Urinary bladder (tissue), 4 donors: ENCODE data around the gene MDM1. TPM values are rescaled to one million over a fixed set of nuclear protein-coding genes. Genes with fewer than 3 reads are reported as not detected.

ENCODE experiments used
- DNase-seq: peaks from one replicate; pipeline ENCODE4 v3.0.0-alpha.2; 2015; ENCODE audit errors: extremely low spot score
- H3K27ac ChIP-seq: one replicate; pipeline ENCODE4 v1.5.1; 2013; ENCODE audit warnings: low read depth, mild to moderate bottlenecking, moderate library complexity
- H3K36me3 ChIP-seq: one replicate; pipeline ENCODE4 v1.6.1; 2013; ENCODE audit warnings: mild to moderate bottlenecking, moderate library complexity; ENCODE audit not compliant: insufficient read depth
- H3K4me1 ChIP-seq: one replicate; pipeline ENCODE4 v1.6.1; 2013; ENCODE audit warnings: mild to moderate bottlenecking, moderate library complexity; ENCODE audit not compliant: insufficient read depth
- H3K4me3 ChIP-seq: one replicate; pipeline ENCODE4 v1.5.1; 2013; ENCODE audit warnings: low read depth, low read length
- WGBS: extraction: QIAGEN DNeasy Blood & Tissue Kit; methylation state at CpG from one replicate; pipeline ENCODE4 v1.1.7; 2013; 5-methylcytosine and 5-hydroxymethylcytosine counted together
- polyA plus RNA-seq: library from polyadenylated mRNA; stranded (reverse); fragments of 200-250 nt; gene quantifications from one replicate; pipeline ENCODE4 v1.2.3, GENCODE V29; 2013
- total RNA-seq: library from RNA; depleted of rRNA; stranded (reverse); fragments of >200 nt; gene quantifications from one replicate; pipeline ENCODE4 v1.2.3, GENCODE V29; 2014
- donor health status: healthy with polysubstance abuse.
- donor health status: healthy.

MDM1 gene, protein sequence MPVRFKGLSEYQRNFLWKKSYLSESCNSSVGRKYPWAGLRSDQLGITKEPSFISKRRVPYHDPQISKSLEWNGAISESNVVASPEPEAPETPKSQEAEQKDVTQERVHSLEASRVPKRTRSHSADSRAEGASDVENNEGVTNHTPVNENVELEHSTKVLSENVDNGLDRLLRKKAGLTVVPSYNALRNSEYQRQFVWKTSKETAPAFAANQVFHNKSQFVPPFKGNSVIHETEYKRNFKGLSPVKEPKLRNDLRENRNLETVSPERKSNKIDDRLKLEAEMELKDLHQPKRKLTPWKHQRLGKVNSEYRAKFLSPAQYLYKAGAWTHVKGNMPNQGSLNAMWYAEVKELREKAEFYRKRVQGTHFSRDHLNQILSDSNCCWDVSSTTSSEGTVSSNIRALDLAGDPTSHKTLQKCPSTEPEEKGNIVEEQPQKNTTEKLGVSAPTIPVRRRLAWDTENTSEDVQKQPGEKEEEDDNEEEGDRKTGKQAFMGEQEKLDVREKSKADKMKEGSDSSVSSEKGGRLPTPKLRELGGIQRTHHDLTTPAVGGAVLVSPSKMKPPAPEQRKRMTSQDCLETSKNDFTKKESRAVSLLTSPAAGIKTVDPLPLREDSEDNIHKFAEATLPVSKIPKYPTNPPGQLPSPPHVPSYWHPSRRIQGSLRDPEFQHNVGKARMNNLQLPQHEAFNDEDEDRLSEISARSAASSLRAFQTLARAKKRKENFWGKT
- total RNA-seq (60.7 TPM), polyA plus RNA-seq (22.5 TPM)

DNA sequence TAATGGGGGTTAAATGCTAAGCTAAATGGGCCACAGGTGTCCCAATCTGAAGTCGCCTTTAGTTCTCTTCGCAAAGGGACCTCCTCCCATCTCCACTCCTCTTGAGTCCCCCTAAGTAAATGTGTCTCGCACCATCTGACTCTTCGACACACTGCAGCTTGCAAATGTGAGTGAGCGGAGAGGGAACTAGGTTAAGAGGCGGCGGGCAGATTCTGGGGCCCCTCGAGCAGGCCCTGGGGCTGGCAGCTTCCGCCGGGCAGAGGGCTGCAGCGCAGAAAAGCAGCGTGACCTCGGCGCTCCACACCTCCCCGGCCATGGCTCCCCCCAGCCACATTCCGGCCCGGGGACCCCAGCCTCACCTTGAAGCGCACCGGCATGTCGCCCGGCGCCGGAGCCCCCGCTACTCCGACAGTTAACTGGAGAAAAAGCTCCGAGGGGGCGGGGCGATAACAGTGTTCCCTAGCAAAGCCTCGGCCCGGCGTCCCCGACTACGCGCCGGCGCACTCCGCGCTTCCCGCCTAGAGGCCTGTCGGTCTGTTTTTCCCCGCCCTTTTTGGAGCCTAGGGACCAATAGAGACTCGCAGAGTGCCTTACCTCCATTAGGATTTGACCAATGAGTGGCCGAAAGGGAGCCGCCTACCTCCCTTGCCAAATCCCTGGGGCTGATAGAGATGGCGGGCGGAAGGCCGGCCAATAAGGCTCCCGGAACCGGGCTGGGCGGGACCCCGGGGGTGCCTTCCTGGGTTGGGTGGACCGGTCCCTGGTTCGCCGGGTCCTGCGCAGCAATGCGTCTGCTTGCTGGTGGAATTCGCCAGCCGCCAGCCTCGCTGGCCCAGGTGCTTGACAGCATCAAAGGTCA lies at the start of gene MDM1:
MDM1 (minus strand) TSS at position 494 of the 859 bp plus-strand sequence; CDS start at position 377, 117 bp downstream.
- peak; percentile 96 for DNase-seq
- Histone ChIP-seq H3K4me1 (no peaks in the 10 kb centered on the region), H3K4me3 (peak within 1 kb of the TSS; percentile 81), H3K36me3 (peaks cover 4% of the 10 kb centered on the region), H3K27ac (no peak within 1 kb of the TSS)
- WGBS: under 1% methylated on average over 59 of the region's 59 CpGs

DNA sequence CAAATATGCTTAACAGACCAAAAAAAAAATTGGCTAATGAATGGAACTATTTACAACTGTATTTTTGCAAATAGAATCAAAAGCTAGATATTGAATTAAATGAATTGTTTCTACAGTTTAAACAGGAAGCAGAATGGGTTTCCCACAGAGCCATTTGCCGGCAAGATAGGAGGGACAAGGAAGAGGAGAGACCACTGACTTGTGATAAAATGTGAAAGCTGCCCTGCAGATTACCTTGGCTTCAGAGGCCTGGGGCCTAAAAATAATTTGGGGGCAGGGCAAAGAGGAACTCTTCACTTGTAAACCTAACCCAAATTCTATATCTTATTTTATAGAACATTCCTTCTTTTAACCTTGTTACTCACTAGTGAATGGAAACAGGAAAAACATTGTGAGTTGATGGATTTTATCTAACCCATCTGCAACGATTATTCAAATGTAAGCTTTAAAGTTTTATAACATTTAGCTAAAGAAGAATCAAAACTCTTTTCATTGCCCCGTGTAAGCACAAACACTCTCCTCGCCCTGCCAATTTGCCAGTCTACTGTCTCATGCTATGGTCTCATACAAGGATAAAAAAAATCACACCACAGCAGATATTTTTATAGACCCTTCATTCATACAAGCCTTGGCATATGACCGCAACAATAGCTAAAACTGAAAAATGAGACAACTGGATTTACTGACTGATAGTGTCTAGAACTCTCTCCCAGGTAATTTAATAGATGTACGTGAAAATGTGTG lies 49.5 kb upstream of the MDM1 start:
- H3K36me3 ChIP-seq: peaks cover 1% of the 10 kb centered on the region
- no peak overlapping the region for H3K4me3 ChIP-seq
- WGBS: 76% methylated on average over 6 of the region's 6 CpGs
- H3K4me1 ChIP-seq: no peaks in the 10 kb centered on the region
- H3K27ac ChIP-seq: no peak overlapping the region
- DNase-seq: no peak

DNA sequence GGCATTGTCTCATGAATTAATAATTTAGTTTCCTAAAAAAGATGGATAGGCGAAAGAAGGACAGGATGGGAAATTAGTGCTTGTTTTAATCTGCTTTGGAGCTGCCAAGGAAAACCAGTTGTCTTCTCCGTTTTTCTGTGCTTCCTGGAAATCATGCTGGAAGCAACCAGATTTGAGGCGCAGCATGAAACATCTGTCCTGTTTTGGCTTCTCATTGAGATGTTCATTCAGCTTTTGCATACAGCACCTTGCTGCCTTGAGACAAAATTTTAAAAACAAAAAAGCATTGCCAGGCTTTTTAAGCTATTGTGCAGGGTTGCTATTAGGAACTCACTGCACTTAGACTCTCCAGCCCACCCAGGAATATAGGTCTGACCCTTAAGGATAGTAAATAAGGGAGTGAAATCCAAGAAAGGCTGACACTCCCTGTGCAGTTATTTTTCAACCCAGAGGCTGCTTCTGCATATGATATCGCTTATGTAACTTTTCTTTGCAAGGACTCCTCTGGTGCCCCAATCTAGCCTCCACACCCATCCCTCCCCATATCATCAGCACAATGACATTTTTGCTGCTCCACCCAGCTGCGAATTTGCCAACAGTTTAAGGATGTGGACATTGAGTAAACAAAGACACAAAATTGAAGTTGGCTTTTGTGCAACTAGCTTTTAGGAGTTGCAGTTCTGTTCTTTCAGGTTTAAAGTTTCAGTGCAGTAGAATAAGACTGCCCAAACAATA lies 46.9 kb upstream of the MDM1 start:
- 32% methylated on average over 5 of the region's 5 CpGs for WGBS
- DNase-seq: peak; percentile 84
- no peak overlapping the region for H3K27ac ChIP-seq
- H3K4me3 ChIP-seq: no peak overlapping the region
- no peaks in the 10 kb centered on the region for H3K4me1 ChIP-seq
- no peaks in the 10 kb centered on the region for H3K36me3 ChIP-seq

DNA sequence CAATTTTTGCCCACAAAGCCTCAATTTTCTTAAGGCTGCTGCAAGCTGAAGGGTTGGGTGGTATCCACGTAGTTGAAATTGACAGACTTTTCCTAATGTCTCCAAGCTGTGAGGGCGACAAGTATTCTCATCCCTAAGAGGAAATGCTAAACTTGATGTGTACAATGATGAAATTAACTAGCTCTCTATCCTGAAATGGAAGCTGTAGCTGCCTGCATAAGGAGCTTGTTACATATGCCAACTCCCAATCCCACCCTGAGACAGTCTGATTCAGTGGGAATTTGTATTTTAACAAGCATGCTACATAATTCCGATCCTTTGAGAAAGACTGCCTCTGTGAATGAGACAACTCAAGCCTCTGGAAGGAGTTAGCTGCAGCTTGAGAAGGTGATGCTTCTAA lies 45.7 kb upstream of the MDM1 start:
- Histone ChIP-seq H3K36me3 (no peaks in the 10 kb centered on the region), H3K4me3 (no peak overlapping the region), H3K4me1 (peaks cover 2% of the 10 kb centered on the region), H3K27ac (no peak overlapping the region)
- DNase-seq: no peak
- WGBS: 77% methylated on average over 3 of the region's 3 CpGs

DNA sequence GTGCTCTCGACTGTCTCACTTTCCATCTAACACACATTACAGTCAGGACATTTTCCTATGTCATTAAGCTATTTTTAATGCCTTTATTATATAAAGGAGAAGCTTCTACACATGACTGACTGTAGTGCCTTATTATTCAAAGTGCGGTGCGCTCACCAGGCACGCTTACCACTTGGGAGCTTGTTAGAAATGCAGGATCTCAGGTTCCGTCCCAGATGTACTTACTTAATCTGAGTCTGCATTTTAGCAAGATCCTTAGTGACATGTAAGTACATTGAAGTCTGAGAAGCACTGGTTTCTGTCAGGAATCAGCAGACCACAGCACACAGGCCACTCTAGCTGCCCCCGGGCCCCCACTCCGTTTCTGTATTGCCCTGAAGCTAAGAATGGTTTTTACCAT lies 44.7 kb upstream of the MDM1 start:
- Histone ChIP-seq H3K4me3 (no peak overlapping the region), H3K36me3 (no peaks in the 10 kb centered on the region), H3K27ac (no peak overlapping the region), H3K4me1 (peaks cover 2% of the 10 kb centered on the region)
- 91% methylated on average over 7 of the region's 7 CpGs for WGBS
- DNase-seq: no peak

DNA sequence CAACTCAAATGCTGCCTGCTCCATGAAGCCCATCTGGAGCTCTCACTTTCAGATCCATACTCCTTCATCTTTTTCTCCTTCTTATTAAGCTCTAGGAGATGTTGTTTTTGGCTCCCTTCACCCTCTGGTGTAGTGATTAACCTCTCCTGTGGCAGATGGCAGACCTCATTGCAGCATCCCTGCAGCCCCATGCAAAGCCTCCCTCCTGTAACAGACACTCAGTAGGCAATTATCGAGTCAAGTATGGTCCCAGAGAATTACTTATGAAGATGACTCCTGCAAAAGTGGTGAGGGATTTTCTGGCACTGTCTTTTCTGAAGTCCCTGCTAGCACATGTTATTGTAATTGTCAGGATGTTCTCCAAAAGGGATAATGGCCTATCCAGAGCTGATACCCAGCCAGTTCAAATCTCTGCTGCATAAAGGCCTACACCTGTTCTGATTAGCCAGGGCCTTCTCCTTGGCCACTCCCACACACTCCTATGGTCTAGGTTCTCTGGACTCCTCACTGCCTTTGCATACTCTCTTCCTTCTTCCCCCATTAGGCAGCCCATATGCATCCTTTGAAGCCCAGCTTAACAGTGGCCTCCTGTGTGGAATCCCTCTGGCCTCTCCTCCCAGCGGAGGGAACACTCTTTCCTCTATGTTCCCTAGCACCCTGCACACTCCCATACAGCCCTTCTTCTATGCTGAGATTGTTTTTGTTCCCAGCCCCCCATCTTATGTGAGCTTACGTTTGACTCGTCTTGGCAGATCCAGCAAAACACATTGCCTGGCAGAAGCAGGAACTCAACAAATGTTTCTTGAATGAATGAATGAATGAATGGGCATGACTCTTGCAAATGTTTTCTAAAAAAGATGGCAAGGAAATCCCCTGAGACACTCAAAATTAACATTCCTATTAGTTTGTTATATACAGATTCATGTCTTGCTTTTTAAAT lies 43.9 kb upstream of the MDM1 start:
- no peak overlapping the region for H3K4me3 ChIP-seq
- no peak for DNase-seq
- H3K4me1 ChIP-seq: peaks cover 2% of the 10 kb centered on the region
- no peaks in the 10 kb centered on the region for H3K36me3 ChIP-seq
- 74% methylated on average over 4 of the region's 4 CpGs for WGBS
- H3K27ac ChIP-seq: no peak overlapping the region

DNA sequence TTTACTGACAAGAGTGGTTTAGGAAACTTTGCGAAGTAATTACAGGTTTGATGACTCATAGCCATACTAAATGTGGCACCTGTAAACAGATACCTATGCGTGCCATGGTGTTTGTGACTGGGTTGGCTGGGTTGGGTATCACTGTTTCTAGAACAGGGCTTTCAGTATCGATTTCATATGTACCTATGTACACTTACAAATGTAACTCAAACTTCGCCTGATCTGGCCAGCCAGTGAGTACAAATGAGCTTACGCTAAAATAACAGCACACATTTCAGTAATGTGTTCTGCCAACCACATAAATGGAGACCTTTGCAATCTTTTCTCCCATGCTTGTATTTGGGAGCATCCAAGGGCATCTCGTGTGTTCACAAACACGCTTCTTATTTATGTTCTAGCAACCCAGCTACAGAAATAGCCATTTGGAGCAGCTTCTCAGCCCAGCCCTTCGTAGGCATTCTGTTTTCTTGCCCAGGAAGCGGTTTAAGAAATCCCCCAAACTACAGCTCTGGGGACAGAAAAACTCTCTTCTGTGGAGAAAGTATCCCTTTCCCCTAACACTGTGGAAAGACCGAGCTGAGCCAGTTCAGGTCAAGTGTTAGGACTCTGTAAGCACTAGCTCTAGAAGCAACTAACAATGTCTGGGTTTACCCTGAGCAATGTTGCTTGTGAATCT lies 42.3 kb upstream of the MDM1 start:
- Histone ChIP-seq H3K36me3 (no peaks in the 10 kb centered on the region), H3K4me1 (peaks cover 2% of the 10 kb centered on the region), H3K27ac (no peak overlapping the region), H3K4me3 (no peak overlapping the region)
- 83% methylated on average over 10 of the region's 10 CpGs for WGBS
- DNase-seq: no peak

DNA sequence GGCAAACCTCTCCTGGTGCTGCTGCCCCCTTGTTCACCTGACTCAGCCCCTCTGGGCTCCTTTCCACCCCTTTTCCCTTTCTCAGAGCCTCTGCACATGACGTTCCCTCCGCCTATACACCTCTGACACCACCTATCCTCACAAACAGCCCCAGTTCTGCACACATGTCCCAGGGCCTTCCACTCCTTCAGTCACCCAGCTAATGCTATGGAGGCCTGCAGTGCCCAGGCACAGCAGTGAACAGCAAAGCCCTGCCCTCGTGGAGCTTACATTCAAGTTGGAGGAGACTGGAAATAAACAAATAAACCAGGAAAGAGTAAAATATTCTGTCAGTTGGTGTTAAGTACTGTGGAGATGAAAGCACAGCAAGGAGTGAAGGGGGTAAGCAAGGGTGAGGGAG lies 38.5 kb upstream of the MDM1 start:
- Histone ChIP-seq H3K4me1 (peaks cover 2% of the 10 kb centered on the region), H3K27ac (no peak overlapping the region), H3K36me3 (no peaks in the 10 kb centered on the region), H3K4me3 (no peak overlapping the region)
- DNase-seq: no peak
- 90% methylated on average over 3 of the region's 3 CpGs for WGBS

DNA sequence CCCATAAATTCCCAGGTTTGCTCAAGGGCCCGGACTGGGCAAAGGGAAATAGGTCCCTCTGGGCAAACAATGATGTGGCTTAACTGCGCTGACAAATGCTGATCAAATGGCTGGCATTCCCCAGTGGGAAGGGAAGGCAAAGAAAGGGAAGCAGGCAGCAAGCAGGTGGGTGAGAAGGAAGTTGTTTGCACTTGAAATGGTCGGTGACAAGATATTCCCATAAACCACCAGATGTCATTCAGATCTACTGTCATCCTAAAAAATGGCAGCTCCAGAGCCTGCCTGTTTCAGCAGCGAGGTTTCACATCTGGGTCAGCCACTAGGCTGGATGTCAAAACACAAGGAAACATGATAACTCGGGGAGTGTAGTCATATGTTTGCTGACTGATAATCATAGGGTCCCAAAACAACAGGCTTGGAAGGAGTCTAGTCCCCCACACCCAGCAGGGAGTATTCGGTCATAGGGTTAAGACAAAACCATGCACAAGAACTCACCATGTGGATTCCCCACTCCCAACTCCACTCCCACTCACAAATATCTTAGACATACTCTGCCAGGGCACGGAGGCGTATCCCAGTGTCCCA lies 37.9 kb upstream of the MDM1 start:
- no peaks in the 10 kb centered on the region for H3K36me3 ChIP-seq
- peaks cover 2% of the 10 kb centered on the region for H3K4me1 ChIP-seq
- H3K27ac ChIP-seq: no peak overlapping the region
- 78% methylated on average over 8 of the region's 8 CpGs for WGBS
- DNase-seq: no peak
- H3K4me3 ChIP-seq: no peak overlapping the region

DNA sequence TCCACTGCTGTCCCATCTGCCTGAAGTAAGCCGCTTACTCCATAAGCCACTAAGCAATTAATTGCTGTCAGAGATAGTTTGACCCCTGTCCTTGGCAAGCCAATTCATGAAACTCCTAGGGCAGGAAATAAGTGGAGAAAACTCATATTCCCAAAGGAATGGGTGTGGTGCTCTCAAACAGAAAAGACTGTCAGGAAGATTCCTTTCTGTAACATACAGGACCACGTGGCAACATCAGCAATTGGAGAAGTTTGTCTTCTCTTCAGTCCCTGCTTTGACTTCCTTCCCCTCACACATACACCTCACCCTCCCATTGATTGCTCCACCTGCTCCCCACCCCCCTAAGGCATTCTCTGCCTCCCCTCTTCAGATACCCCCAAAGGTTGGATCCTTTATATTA lies 36.2 kb upstream of the MDM1 start:
- 77% methylated on average over 2 of the region's 2 CpGs for WGBS
- no peak for DNase-seq

DNA sequence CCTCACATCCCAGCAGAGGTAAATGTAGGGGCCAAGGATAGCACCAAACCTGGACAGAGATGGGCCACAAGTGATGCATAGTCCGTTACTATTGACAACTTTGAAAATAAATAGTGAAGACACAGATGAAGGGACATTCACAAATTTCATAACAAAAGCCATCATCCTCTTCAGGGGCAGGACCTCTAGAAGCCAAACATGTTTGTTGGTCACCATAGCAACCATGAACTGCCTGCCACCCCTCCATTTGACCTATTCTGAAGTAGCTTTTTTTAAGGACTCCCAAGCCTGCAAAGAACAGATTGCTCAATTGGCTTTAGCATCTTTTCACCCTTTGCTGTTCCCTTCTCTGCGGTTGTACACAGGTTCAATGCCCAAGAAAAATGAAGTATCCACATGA lies 35.7 kb upstream of the MDM1 start:
- no peaks in the 10 kb centered on the region for H3K4me1 ChIP-seq
- no peak for DNase-seq
- H3K27ac ChIP-seq: no peak overlapping the region
- H3K36me3 ChIP-seq: no peaks in the 10 kb centered on the region
- H3K4me3 ChIP-seq: no peak overlapping the region
- 81% methylated on average over 2 of the region's 2 CpGs for WGBS

More for the DNA sequence above, 36.2 kb upstream of the MDM1 start:
- no peaks in the 10 kb centered on the region for H3K36me3 ChIP-seq
- H3K4me1 ChIP-seq: no peaks in the 10 kb centered on the region
- no peak overlapping the region for H3K27ac ChIP-seq
- no peak overlapping the region for H3K4me3 ChIP-seq
